Transverse colon (tissue), 4 donors: Measurements from ENCODE around the gene CDK18. TPM values are rescaled to one million over a fixed set of nuclear protein-coding genes. Genes with fewer than 3 reads are reported as not detected.
A peak's percentile ranks its signal among the peaks of the same experiment; 100 is the strongest.

ENCODE experiments used
- DNase-seq: peaks from one replicate; pipeline ENCODE4 v3.0.0-alpha.2; 2019
- H3K27ac ChIP-seq, 4 donors: fragments of 200-600 bp; sonication (generic); 2 replicates each; pipeline ENCODE4 v1.5.1; 2016 to 2018; ENCODE audit warnings: inconsistent platforms in 4 of 4
- H3K27me3 ChIP-seq: fragments of 200-600 bp; sonication (generic); 2 replicates; pipeline ENCODE4 v1.5.1; 2017; ENCODE audit warnings: inconsistent platforms
- H3K36me3 ChIP-seq, 4 donors: fragments of 200-600 bp; sonication (generic); 2 replicates each; pipeline ENCODE4 v1.5.1; 2017 to 2019; ENCODE audit warnings: inconsistent platforms in 4 of 4
- H3K4me1 ChIP-seq, 4 donors: fragments of 200-600 bp; sonication (generic); 2 replicates each; pipeline ENCODE4 v1.5.1; 2017 to 2020; ENCODE audit warnings: inconsistent platforms in 4 of 4
- H3K4me3 ChIP-seq, 4 donors: fragments of 200-600 bp; sonication (generic); 1 replicate in 1 of 4; 2 replicates in 3 of 4; pipeline versions ENCODE4 v1.5.1 to v1.6.1; 2017 to 2019; ENCODE audit warnings: inconsistent platforms in 4 of 4
- H3K9me3 ChIP-seq, 2 donors: fragments of 200-600 bp; sonication (generic); 2 replicates each; pipeline ENCODE4 v1.5.1; 2017 to 2019; ENCODE audit warnings: inconsistent platforms in 2 of 2
- EP300 ChIP-seq: sonication (generic); formaldehyde crosslinking; IDR thresholded peaks from one replicate; pipeline ENCODE4 v1.6.1; 2017; ENCODE audit warnings: antibody characterized with exemption, low read depth
- POLR2A ChIP-seq: fragments of 450-650 bp; IDR thresholded peaks from one replicate; pipeline ENCODE4 v1.6.1; 2016; ENCODE audit warnings: antibody characterized with exemption, mild to moderate bottlenecking, moderate library complexity
- POLR2AphosphoS5 ChIP-seq, 3 donors: sonication (generic); formaldehyde crosslinking; IDR thresholded peaks; one replicate each; pipeline ENCODE4 v1.6.1; 2016; ENCODE audit warnings: antibody characterized with exemption in 3 of 3
- WGBS, 2 donors: methylation state at CpG; one replicate each; pipeline ENCODE4 v1.1.5; 2018; ENCODE audit warnings: low coverage in 1 of 2; 5-methylcytosine and 5-hydroxymethylcytosine counted together
- in situ Hi-C, 4 donors: fragments of 200-750 bp; cut with MboI; loops; one replicate each; pipeline versions ENCODE4 v1.15.0 to v1.15.1; 2017; ENCODE audit warnings: low sequenced_read_pairs in 3 of 4, low pct_ligation_motif_present in 1 of 4, low pct_unique_long_range_greater_than_20kb in 1 of 4
- intact Hi-C: fragments of 100-400 bp; cut with DNase I; formaldehyde crosslinking; loops from one replicate; pipeline ENCODE4 v1.15.1; 2023; ENCODE audit warnings: low total_unique reads
- total RNA-seq, 4 donors: library from RNA; depleted of rRNA; stranded (reverse); fragments of >200 nt; gene quantifications; one replicate each; pipeline ENCODE4 v1.1.0, GENCODE V29; 2016
- TF ChIP-seq, protein P1 (sequence below), 5 experiments: fragments of 200-600 bp in 3 of 5; fragments of 450-650 bp in 2 of 5; sonication (generic) in 3 of 5; IDR thresholded peaks; 1 replicate in 2 of 5; 2 replicates in 3 of 5; pipeline ENCODE4 v1.5.1; 2016 to 2017; ENCODE audit warnings: antibody characterized with exemption in 5 of 5, inconsistent platforms in 3 of 5, mild to moderate bottlenecking in 2 of 5, moderate library complexity in 1 of 5

The CDK18 gene
- total RNA-seq, 4 donors from 2014 or later, result 28.8 to 112 (median 33.5) TPM

DNA sequence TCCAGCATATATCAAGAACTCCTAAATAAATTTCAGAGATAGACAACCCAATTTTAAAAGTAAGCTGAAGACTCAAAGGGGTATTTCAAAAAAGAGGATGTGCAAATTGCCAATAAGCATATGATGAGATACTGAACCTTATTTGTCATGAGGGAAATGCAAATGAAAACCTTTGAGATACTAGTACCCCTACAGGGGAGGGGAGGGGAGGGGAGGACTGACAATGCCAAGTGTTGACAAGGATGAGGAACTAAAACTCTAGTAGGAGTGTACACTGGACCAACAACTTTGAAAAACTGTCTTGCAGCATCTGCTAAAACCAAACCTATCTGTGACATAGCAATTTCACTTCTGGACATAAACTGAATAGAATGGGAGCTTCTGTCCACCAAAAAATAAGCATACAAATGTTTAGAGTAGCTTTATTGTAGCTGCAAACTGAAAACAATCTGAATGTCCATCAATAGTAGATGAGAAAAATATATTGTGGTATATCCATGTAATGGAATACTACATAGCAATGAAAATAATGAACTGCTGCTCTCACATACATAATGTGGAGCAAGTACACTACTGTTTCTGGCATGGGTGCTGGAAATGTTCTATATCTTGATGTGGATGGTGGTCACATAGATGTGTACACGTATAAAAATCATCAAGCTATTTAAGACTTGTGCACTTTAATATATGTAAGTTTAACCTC, 57.2 kb downstream of the CDK18 start:
- no peak overlapping the region for H3K4me3 ChIP-seq
- TF ChIP-seq, protein P1, sequence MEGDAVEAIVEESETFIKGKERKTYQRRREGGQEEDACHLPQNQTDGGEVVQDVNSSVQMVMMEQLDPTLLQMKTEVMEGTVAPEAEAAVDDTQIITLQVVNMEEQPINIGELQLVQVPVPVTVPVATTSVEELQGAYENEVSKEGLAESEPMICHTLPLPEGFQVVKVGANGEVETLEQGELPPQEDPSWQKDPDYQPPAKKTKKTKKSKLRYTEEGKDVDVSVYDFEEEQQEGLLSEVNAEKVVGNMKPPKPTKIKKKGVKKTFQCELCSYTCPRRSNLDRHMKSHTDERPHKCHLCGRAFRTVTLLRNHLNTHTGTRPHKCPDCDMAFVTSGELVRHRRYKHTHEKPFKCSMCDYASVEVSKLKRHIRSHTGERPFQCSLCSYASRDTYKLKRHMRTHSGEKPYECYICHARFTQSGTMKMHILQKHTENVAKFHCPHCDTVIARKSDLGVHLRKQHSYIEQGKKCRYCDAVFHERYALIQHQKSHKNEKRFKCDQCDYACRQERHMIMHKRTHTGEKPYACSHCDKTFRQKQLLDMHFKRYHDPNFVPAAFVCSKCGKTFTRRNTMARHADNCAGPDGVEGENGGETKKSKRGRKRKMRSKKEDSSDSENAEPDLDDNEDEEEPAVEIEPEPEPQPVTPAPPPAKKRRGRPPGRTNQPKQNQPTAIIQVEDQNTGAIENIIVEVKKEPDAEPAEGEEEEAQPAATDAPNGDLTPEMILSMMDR (IDR thresholded peaks at IDR 0.05), result no peak
- no peak for TF ChIP-seq POLR2AphosphoS5 (IDR thresholded peaks at IDR 0.05)
- TF ChIP-seq EP300, result no peak
- no peak for TF ChIP-seq POLR2A
- no peak overlapping the region for H3K27ac ChIP-seq
- intact Hi-C loops, result no loop called here
- no peaks in the 10 kb centered on the region for H3K36me3 ChIP-seq
- peaks cover 7% of the 10 kb centered on the region for H3K27me3 ChIP-seq
- in situ Hi-C loops, result no loop called here
- WGBS, 2 donors, result 95 to 100% methylated on average over 1 of the region's 1 CpG
- H3K9me3 ChIP-seq, result peaks cover 5% of the 10 kb centered on the region in 2 donors
- no peak for DNase-seq
- peaks cover 0 to 16% (median 9%) of the 10 kb centered on the region in 4 donors for H3K4me1 ChIP-seq

- no peak overlapping the region for H3K4me3 ChIP-seq
- TF ChIP-seq POLR2AphosphoS5 (IDR thresholded peaks at IDR 0.05) (peak in 1 of 3 donors; percentile 23), POLR2A (no peak)
- no peaks in the 10 kb centered on the region for H3K36me3 ChIP-seq
- whole genome bisulfite sequencing, 2 donors, result 37% methylated on average over 5 of the region's 5 CpGs; no CpG with 5 or more reads in 1 of the 2 donors
- H3K27me3 ChIP-seq, result peaks cover 29% of the 10 kb centered on the region
- in situ Hi-C loops, result no loop called here
- peak; percentile 64 for DNase-seq
- H3K9me3 ChIP-seq, result peaks cover 5% of the 10 kb centered on the region in 2 donors
- intact Hi-C loops, result no loop called here
- H3K27ac ChIP-seq, result peak overlapping the region; percentile 63 to 76 (median 68)
- peaks cover 0 to 23% (median 15%) of the 10 kb centered on the region in 4 donors for H3K4me1 ChIP-seq
These were observed 59.5 kb downstream of the CDK18 start for GRCh38 chr1:205563927-205564441.

GRCh38 chr1:205565799-205566198, 61.3 kb downstream of the CDK18 start:
- no peak for TF ChIP-seq POLR2A
- TF ChIP-seq POLR2AphosphoS5 (IDR thresholded peaks at IDR 0.05), result peak in 2 of 3 donors; percentile 14 to 27
- TF ChIP-seq, protein P1 (IDR thresholded peaks at IDR 0.05), result no peak
- no peak for TF ChIP-seq EP300
- WGBS, 2 donors, result 33 to 50% methylated on average over 3 of the region's 3 CpGs
- peaks cover 0 to 29% (median 20%) of the 10 kb centered on the region in 4 donors for H3K4me1 ChIP-seq
- H3K27ac ChIP-seq, result peak overlapping the region; percentile 43 to 76 (median 73)
- in situ Hi-C loops, result no loop called here
- H3K27me3 ChIP-seq, result peaks cover 44% of the 10 kb centered on the region
- H3K9me3 ChIP-seq, result peaks cover under 1 to 5% of the 10 kb centered on the region in 2 donors
- DNase-seq, result peak; percentile 21
- H3K4me3 ChIP-seq, result no peak overlapping the region
- intact Hi-C loops, result no loop called here
- no peaks in the 10 kb centered on the region for H3K36me3 ChIP-seq

GRCh38 chr1:205567716-205568115, 63.2 kb downstream of the CDK18 start:
- in situ Hi-C loops, result no loop called here
- no peak overlapping the region for H3K4me3 ChIP-seq
- TF ChIP-seq POLR2A, result no peak
- no peaks in the 10 kb centered on the region for H3K36me3 ChIP-seq
- intact Hi-C loops, result no loop called here
- H3K9me3 ChIP-seq, result no peaks in the 10 kb centered on the region
- no peak overlapping the region for H3K27ac ChIP-seq
- H3K4me1 ChIP-seq, result peaks cover 0 to 29% (median 20%) of the 10 kb centered on the region in 4 donors
- H3K27me3 ChIP-seq, result peaks cover 40% of the 10 kb centered on the region
- peak; percentile 7 for DNase-seq
- 80 to 85% methylated on average over 3 to 6 of the region's 6 CpGs for WGBS, 2 donors

GRCh38 chr1:205568135-205568468, 63.6 kb downstream of the CDK18 start:
- Histone ChIP-seq H3K9me3 (no peaks in the 10 kb centered on the region), H3K36me3 (no peaks in the 10 kb centered on the region), H3K27ac (peak overlapping the region in 1 of 4 donors; percentile 38), H3K4me3 (no peak overlapping the region), H3K27me3 (peaks cover 40% of the 10 kb centered on the region), H3K4me1 (peaks cover 0 to 29% (median 20%) of the 10 kb centered on the region in 4 donors)
- intact Hi-C loops (no loop called here), in situ Hi-C loops (no loop called here)
- DNase-seq, result peak; percentile 3
- TF ChIP-seq EP300 (no peak), POLR2AphosphoS5 (IDR thresholded peaks at IDR 0.05) (no peak), POLR2A (no peak)
- TF ChIP-seq, protein P1 (IDR thresholded peaks at IDR 0.05), result no peak
- WGBS, 2 donors, result 63 to 72% methylated on average over 2 to 5 of the region's 5 CpGs
